HepG2 (cell line): ENCODE data around the gene CARD9. TPM values are rescaled to one million over a fixed set of nuclear protein-coding genes. Genes with fewer than 3 reads are reported as not detected.

Source experiments
- ATAC-seq: fragments of 200-7000 bp; cut with Tn5 transposase; 3 replicates; pipeline ENCODE4 v1.9.1; 2020; ENCODE audit warnings: mild to moderate bottlenecking, moderate library complexity
- BruUV-seq: library from RNA; stranded (reverse); fragments of 400-500 nt; replicated peaks from 2 replicates; lab custom pipeline; 2021; lab: Mats Ljungman, UMichigan
- CTCF ChIA-PET: fragments of 300-600 bp; formaldehyde crosslinking; extraction: SDS; loops from one replicate; lab custom pipeline; 2021; ENCODE audit warnings: low total read pairs, inconsistent platforms, low intra/inter-chr PET ratio; lab: Yijun Ruan, JAX
- POLR2A ChIA-PET: fragments of 350-600 bp; sonication (Branson Sonifier 250); formaldehyde crosslinking; loops from one replicate; lab custom pipeline; 2020; ENCODE audit warnings: antibody characterized with exemption, inconsistent platforms; lab: Yijun Ruan, JAX
- DNase-seq: peaks from one replicate; pipeline ENCODE4 v3.0.0-alpha.2; 2015; ENCODE audit warnings: low spot score
- FAIRE-seq: peaks from 3 replicates; lab custom pipeline; 2011; peaks lifted over from hg19 to GRCh38; lab: Jason Lieb, UNC
- H2AFZ ChIP-seq: one replicate; pipeline ENCODE4 v1.6.1; 2011; ENCODE audit warnings: low read length, inconsistent platforms
- H3K27ac ChIP-seq: fragments of 300-600 bp; 3 replicates; pipeline ENCODE4 v1.8.0; 2011; ENCODE audit warnings: mixed run types, mild to moderate bottlenecking, mixed read lengths, low read length, inconsistent platforms; ENCODE audit not compliant: insufficient read depth; ENCODE audit errors: extremely low read length
- H3K27me3 ChIP-seq, 2 experiments: fragments of 200-600 bp in 1 of 2; 2 replicates in 1 of 2; 3 replicates in 1 of 2; pipeline versions ENCODE4 v1.6.0 to v1.8.0; 2011; ENCODE audit warnings: low read length in 2 of 2, mild to moderate bottlenecking in 2 of 2, moderate library complexity in 2 of 2, inconsistent platforms in 1 of 2; ENCODE audit not compliant: insufficient read depth in 2 of 2, control insufficient read depth in 1 of 2
- H3K36me3 ChIP-seq, 2 experiments: fragments of 200-600 bp in 1 of 2; replicated peaks in 1 of 2; 2 replicates in 1 of 2; 3 replicates in 1 of 2; pipeline versions ENCODE4 v1.5.1 to v1.8.0; 2011; ENCODE audit warnings: low read length in 2 of 2, inconsistent platforms in 1 of 2; ENCODE audit not compliant: insufficient read depth in 2 of 2, control insufficient read depth in 1 of 2
- H3K4me1 ChIP-seq: 2 replicates; pipeline ENCODE4 v1.5.1; 2012; ENCODE audit warnings: low read length, inconsistent platforms; ENCODE audit not compliant: insufficient read depth
- H3K4me2 ChIP-seq: 2 replicates; pipeline ENCODE4 v1.6.0; 2011; ENCODE audit warnings: low read depth, low read length, inconsistent platforms
- H3K4me3 ChIP-seq, 3 experiments: fragments of 200-600 bp in 1 of 3; sonication (generic), shearing (Covaris generic) in 1 of 3; replicated peaks in 1 of 3; 2 replicates each; pipeline ENCODE4 v1.5.1; 2011 to 2016; ENCODE audit warnings: low read length in 3 of 3, inconsistent platforms in 2 of 3, low read depth in 2 of 3, mild to moderate bottlenecking in 2 of 3, control low read depth in 1 of 3, mixed read lengths in 1 of 3; ENCODE audit not compliant: insufficient read depth in 1 of 3
- H3K79me2 ChIP-seq: one replicate; pipeline ENCODE4 v1.6.1; 2011; ENCODE audit warnings: low read length, inconsistent platforms; ENCODE audit not compliant: insufficient read depth
- H3K9ac ChIP-seq: 2 replicates; pipeline ENCODE4 v1.6.0; 2011; ENCODE audit warnings: mild to moderate bottlenecking, low read depth, low read length, inconsistent platforms; ENCODE audit not compliant: insufficient read depth
- H3K9me3 ChIP-seq: 2 replicates; pipeline ENCODE4 v1.5.1; 2012; ENCODE audit warnings: mild to moderate bottlenecking, low read length
- H4K20me1 ChIP-seq: 2 replicates; pipeline ENCODE4 v1.6.0; 2011; ENCODE audit warnings: inconsistent platforms, mild to moderate bottlenecking, low read length, moderate library complexity; ENCODE audit not compliant: insufficient read depth
- AGO1 ChIP-seq: fragments of 200-400 bp; formaldehyde crosslinking; IDR thresholded peaks from 2 replicates; pipeline ENCODE4 v1.6.1; 2017; ENCODE audit warnings: mild to moderate bottlenecking, low read depth, low read length, moderate library complexity; ENCODE audit not compliant: poor library complexity, severe bottlenecking
- CSRNP1 ChIP-seq: sonication (generic); formaldehyde crosslinking; IDR thresholded peaks from 2 replicates; pipeline ENCODE4 v1.8.1; 2023; ENCODE audit warnings: mild to moderate bottlenecking, missing genetic modification reagents
- SMAD3 ChIP-seq: sonication (generic); formaldehyde crosslinking; IDR thresholded peaks from 2 replicates; pipeline ENCODE4 v1.4.0; 2020; ENCODE audit warnings: missing genetic modification reagents
- ZMYM3 ChIP-seq: sonication (generic); formaldehyde crosslinking; IDR thresholded peaks from 2 replicates; pipeline ENCODE4 v1.5.1; 2020; ENCODE audit warnings: mild to moderate bottlenecking, missing genetic modification reagents
- ZNF124 ChIP-seq: sonication (generic); formaldehyde crosslinking; IDR thresholded peaks from 2 replicates; pipeline ENCODE4 v1.4.0; 2020; ENCODE audit warnings: missing genetic modification reagents
- ZNF558 ChIP-seq: sonication (generic); formaldehyde crosslinking; IDR thresholded peaks from 2 replicates; pipeline ENCODE4 v1.9.0; 2022; ENCODE audit warnings: mild to moderate bottlenecking, missing genetic modification reagents, borderline replicate concordance
- ZNF567 ChIP-seq: sonication (generic); formaldehyde crosslinking; IDR thresholded peaks from 2 replicates; pipeline ENCODE4 v1.8.1; 2023; ENCODE audit warnings: mild to moderate bottlenecking, missing genetic modification reagents, borderline replicate concordance
- WGBS: methylation state at CpG from one replicate; pipeline ENCODE4 v1.1.6; 2017; ENCODE audit warnings: low lambda C conversion rate; 5-methylcytosine and 5-hydroxymethylcytosine counted together
- in situ Hi-C: cut with HindIII; loops from 2 replicates; pipeline ENCODE4 v1.10.0; 2017; ENCODE audit warnings: low pct_unique_long_range_greater_than_20kb; ENCODE audit not compliant: extremely low pct_ligation_motif_present
- intact Hi-C: fragments of 100-400 bp; cut with micrococcal nuclease; formaldehyde crosslinking; loops from one replicate; pipeline ENCODE4 v1.10.0; 2022; ENCODE audit not compliant: unreplicated experiment
- polyA plus RNA-seq, 8 experiments: library from polyadenylated mRNA; depleted of rRNA in 3 of 8; stranded (reverse) in 7 of 8; unstranded in 1 of 8; fragments of >200 nt; fragmentation: Illumina TruSeq in 4 of 8; extraction: Trizol in 4 of 8; gene quantifications; 2 replicates each; pipeline versions ENCODE4 v1.2.1 to v1.2.3, GENCODE V29; 2011 to 2016; ENCODE audit warnings: low read depth in 4 of 8, missing spikeins in 1 of 8, mixed read lengths in 1 of 8; ENCODE audit not compliant: insufficient read depth in 1 of 8
- total RNA-seq, 5 experiments: library from RNA; depleted of rRNA; stranded (reverse); fragments of >200 nt; fragmentation: Illumina TruSeq; extraction: Trizol; gene quantifications; 2 replicates each; pipeline ENCODE4 v1.2.3, GENCODE V29; 2016; ENCODE audit warnings: low read depth in 1 of 5
- TF ChIP-seq, protein P1 (sequence below): IDR thresholded peaks from 2 replicates; pipeline ENCODE4 v1.6.1; 2016; ENCODE audit warnings: low read depth, missing genetic modification reagents, missing compliant biosample characterization

CARD9 gene
- total and polyA plus RNA-seq, 2 of the 13 experiments (the other 11 are each of a cell fraction or from before 2014, with no cell fraction given): 3.3 to 7.4 TPM

DNA sequence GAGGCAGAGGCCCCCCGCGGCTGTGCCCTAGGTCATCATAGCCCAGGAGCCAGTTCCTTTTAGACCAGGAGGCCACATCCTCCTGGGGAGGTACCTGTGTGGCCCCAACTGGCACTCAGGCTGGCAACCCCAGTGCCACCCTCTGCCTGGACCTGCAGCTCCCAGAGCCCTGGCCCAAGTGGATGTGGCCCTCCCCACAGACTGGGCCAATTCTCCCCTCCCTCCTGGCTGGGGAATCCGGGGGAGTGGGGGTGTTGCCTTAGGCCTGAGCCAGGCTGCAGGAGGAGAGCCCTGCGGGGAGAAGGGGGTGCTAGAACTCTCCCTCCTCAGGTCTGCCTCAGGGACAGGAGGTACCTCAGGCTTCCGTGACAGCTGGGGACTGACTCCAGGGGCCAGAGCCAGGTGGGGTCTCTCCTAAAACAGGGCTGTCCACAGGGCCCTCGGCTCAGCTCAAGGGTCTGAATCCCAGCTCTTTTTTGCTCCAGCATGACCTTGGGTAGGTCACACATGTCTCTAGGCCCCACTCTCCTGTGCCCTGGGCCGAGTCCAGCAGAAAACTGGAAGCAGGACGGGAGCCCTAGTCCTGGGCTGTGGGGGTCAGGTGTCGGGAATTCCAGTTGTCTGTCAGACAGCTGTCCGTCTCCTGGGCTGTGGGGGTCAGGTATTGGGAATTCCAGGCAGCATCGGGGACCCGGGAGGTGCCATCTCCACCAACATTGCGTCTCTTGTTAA lies 19.5 kb downstream of the CARD9 start (continued):
- TF ChIP-seq, protein P1, sequence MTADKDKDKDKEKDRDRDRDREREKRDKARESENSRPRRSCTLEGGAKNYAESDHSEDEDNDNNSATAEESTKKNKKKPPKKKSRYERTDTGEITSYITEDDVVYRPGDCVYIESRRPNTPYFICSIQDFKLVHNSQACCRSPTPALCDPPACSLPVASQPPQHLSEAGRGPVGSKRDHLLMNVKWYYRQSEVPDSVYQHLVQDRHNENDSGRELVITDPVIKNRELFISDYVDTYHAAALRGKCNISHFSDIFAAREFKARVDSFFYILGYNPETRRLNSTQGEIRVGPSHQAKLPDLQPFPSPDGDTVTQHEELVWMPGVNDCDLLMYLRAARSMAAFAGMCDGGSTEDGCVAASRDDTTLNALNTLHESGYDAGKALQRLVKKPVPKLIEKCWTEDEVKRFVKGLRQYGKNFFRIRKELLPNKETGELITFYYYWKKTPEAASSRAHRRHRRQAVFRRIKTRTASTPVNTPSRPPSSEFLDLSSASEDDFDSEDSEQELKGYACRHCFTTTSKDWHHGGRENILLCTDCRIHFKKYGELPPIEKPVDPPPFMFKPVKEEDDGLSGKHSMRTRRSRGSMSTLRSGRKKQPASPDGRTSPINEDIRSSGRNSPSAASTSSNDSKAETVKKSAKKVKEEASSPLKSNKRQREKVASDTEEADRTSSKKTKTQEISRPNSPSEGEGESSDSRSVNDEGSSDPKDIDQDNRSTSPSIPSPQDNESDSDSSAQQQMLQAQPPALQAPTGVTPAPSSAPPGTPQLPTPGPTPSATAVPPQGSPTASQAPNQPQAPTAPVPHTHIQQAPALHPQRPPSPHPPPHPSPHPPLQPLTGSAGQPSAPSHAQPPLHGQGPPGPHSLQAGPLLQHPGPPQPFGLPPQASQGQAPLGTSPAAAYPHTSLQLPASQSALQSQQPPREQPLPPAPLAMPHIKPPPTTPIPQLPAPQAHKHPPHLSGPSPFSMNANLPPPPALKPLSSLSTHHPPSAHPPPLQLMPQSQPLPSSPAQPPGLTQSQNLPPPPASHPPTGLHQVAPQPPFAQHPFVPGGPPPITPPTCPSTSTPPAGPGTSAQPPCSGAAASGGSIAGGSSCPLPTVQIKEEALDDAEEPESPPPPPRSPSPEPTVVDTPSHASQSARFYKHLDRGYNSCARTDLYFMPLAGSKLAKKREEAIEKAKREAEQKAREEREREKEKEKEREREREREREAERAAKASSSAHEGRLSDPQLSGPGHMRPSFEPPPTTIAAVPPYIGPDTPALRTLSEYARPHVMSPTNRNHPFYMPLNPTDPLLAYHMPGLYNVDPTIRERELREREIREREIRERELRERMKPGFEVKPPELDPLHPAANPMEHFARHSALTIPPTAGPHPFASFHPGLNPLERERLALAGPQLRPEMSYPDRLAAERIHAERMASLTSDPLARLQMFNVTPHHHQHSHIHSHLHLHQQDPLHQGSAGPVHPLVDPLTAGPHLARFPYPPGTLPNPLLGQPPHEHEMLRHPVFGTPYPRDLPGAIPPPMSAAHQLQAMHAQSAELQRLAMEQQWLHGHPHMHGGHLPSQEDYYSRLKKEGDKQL (CRISPR knock-in tag): no peak
- TF ChIP-seq ZNF567 (CRISPR knock-in tag) (no peak), ZNF558 (CRISPR knock-in tag) (no peak)

DNA sequence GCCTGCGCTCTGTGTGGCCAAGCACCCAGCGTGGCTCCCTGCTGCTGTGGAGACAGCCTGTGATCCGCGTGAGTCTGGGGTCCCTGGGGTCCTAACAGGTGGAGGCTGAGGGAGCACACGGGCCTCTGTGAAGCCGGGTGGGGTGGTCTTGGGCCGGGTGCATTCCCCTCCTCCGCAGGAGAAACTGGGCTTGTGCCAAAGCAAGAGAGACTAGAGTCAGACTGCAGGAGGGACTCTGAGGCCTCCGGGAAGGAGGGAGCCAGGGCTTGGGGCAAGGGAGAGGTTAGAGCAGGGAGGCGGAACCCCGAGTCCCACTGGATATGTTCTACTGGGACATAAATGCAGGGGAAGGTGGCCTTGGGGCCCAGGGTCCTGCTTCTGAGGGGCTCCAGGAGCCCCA lies 20.4 kb downstream of the CARD9 start:
- Histone ChIP-seq H3K27ac (no peak overlapping the region), H3K4me2 (no peak overlapping the region), H3K27me3 (peaks cover 0 to 9% of the 10 kb centered on the region in 2 experiments; a peak in 2 of 5 replicates), H3K9me3 (no peaks in the 10 kb centered on the region), H3K4me1 (peaks cover 44% of the 10 kb centered on the region), H3K9ac (no peak overlapping the region), H4K20me1 (no peaks in the 10 kb centered on the region), H3K79me2 (no peaks in the 10 kb centered on the region), H2AFZ (no peak overlapping the region), H3K4me3 (no peak overlapping the region), H3K36me3 (no peaks in the 10 kb centered on the region)
- no CpG with 5 or more reads among the region's 11 CpGs for WGBS
- in situ Hi-C loops: no loop called here
- no peak for FAIRE-seq
- ChIA-PET CTCF (no interaction called here), POLR2A (no interaction called here)
- BruUV-seq: no TSS peak
- DNase-seq: no peak
- TF ChIP-seq ZNF124 (CRISPR knock-in tag): no peak
- 0 out of 2 replicates have a peak, but pooled peaks have one; percentile 20 for TF ChIP-seq CSRNP1 (CRISPR knock-in tag)
- no peak for TF ChIP-seq SMAD3 (CRISPR knock-in tag)
- TF ChIP-seq AGO1: no peak
- peak; percentile 58 for TF ChIP-seq ZMYM3
- intact Hi-C loops: no loop called here
- ATAC-seq: no peak
